ENCODE results near the gene CXCL3. TPM values are rescaled to one million over a fixed set of nuclear protein-coding genes. Genes with fewer than 3 reads are reported as not detected.

Gene CXCL3
- total and polyA plus RNA-seq, 2 donors (not counting 1 experiment from before 2014, with no cell fraction given), result 0.51 to 2.5 TPM

DNA sequence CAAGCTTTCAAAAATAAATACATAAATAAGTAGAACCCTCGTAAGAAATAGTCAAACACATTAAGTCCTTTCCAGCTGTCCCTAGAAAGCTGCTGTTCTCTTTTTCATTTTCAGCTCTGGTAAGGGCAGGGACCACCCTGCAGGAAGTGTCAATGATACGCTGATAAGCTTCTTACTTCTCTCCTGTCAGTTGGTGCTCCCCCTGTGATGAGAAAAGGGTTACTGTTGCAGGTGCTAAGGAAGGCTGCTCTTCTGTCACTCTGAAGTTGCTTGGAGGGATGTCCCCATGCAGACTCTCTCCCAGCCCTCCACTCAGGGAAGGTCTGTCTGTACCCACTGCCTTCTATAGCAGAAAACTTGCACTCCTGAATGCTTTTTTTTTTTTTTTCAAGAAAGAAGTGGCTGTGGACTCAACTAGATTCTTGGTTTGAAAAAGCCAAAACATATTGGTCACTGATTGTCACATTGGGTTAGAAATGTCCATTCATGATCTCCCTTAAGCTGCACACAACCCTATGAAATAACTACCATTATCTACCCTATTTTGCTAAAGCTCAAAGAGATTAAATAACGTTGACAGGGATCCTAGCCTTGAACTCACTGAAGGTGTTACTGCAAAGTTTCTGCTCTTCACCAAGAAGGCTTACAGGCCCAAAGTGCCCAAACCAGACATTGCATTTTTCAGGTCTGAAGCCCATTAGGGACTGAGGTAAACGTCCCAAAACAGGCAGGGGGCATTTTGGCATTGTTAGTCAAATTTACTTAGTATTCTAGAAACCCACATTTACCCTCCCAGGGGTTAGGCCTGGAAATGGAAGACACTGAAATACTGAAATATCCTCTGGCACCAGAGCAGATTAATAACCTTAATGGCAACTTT is 1.2 kb downstream of the CXCL3 start:
- Histone ChIP-seq H3K9me3 (ENCODE audit: control insufficient read depth, insufficient read depth, low read depth, low read length) (no peaks in the 10 kb centered on the region), H3K4me3 (replicated peaks in 1 of 4; ENCODE audit: control extremely low read depth in 1 of 4, insufficient read depth in 1 of 4, low read depth in 3 of 4, low read length in 4 of 4) (peak overlapping the region; percentile 71 to 93 (median 82)), H3K27ac (ENCODE audit: insufficient read depth, low read length) (no peak overlapping the region), H3K4me1 (ENCODE audit: control insufficient read depth, extremely low read depth, insufficient read depth, low read length) (no peaks in the 10 kb centered on the region), H3K9ac (ENCODE audit: insufficient read depth, low read length) (no peak overlapping the region), H2AFZ (ENCODE audit: low read length) (peak overlapping the region; percentile 14), H4K20me1 (ENCODE audit: control insufficient read depth, extremely low read depth, insufficient read depth, low read length) (no peaks in the 10 kb centered on the region), H3K36me3 (ENCODE audit: control insufficient read depth, insufficient read depth, low read length) (no peaks in the 10 kb centered on the region), H3K79me2 (ENCODE audit: control insufficient read depth, insufficient read depth, low read length) (no peaks in the 10 kb centered on the region), H3K27me3 (ENCODE audit: control insufficient read depth, insufficient read depth, low read length) (no peaks in the 10 kb centered on the region), H3K4me2 (ENCODE audit: extremely low read depth, insufficient read depth, low read length) (peak overlapping the region; percentile 79)
- no peak for DNase-seq (ENCODE audit: low read depth in 2 of 2)
- no peak for TF ChIP-seq EZH2 (IDR thresholded peaks at IDR 0.05; ENCODE audit: low read length, missing control alignments)
- no peak for TF ChIP-seq CTCF (conservative IDR thresholded peaks at IDR 0.05 in 1 of 2, IDR thresholded peaks at IDR 0.05 in 1 of 2; ENCODE audit: low read depth in 1 of 2, low read length in 2 of 2)

DNA sequence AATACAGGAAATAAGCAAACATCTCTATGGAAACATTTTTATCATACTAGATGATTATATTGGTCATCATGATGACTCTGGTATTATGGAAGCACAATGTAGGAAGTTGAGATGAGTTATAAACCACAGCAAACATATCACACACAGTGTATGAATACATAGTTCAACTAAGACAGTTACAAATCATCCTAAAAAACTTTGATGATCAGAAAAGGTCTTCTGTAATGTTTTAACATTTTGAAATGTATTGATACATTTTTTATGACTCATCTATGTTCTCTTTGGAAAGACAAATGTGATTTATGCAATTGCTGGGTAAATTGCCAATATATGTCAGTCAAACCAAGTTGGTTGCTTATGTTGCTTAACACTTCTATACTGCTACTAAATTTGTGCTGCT is 4.8 kb downstream of the CXCL3 start:
- DNase-seq (ENCODE audit: low read depth in 2 of 2), result peak; percentile 15 to 18
- Histone ChIP-seq H3K79me2 (ENCODE audit: control insufficient read depth, insufficient read depth, low read length) (no peaks in the 10 kb centered on the region), H3K4me2 (ENCODE audit: extremely low read depth, insufficient read depth, low read length) (no peak overlapping the region), H2AFZ (ENCODE audit: low read length) (no peak overlapping the region), H3K4me3 (replicated peaks in 1 of 4; ENCODE audit: control extremely low read depth in 1 of 4, insufficient read depth in 1 of 4, low read depth in 3 of 4, low read length in 4 of 4) (no peak overlapping the region), H3K9ac (ENCODE audit: insufficient read depth, low read length) (no peak overlapping the region), H3K27ac (ENCODE audit: insufficient read depth, low read length) (no peak overlapping the region), H3K27me3 (ENCODE audit: control insufficient read depth, insufficient read depth, low read length) (no peaks in the 10 kb centered on the region), H4K20me1 (ENCODE audit: control insufficient read depth, extremely low read depth, insufficient read depth, low read length) (no peaks in the 10 kb centered on the region), H3K36me3 (ENCODE audit: control insufficient read depth, insufficient read depth, low read length) (no peaks in the 10 kb centered on the region), H3K9me3 (ENCODE audit: control insufficient read depth, insufficient read depth, low read depth, low read length) (no peaks in the 10 kb centered on the region), H3K4me1 (ENCODE audit: control insufficient read depth, extremely low read depth, insufficient read depth, low read length) (no peaks in the 10 kb centered on the region)
- TF ChIP-seq CTCF (conservative IDR thresholded peaks at IDR 0.05 in 1 of 2, IDR thresholded peaks at IDR 0.05 in 1 of 2; ENCODE audit: low read depth in 1 of 2, low read length in 2 of 2) (no peak), EZH2 (IDR thresholded peaks at IDR 0.05; ENCODE audit: low read length, missing control alignments) (no peak)

DNA sequence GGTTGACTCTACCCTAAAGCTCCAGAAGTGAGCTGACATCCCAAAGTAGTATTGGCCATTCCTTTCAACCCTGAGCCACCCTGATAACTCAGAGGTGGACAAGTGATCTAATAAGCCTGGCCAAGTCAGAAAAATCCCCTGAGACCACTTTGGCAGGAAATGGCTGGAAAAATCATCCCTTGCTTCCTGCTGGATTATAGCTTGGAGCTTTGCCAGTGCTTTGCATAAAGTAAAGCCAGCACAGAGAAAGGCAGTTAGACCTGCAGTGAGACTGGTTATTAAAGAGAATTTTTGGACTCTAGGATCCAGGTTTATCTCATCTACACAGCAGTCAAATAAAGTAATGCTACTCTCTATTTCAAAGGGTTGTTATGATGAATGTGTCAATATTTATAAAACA is 6.4 kb downstream of the CXCL3 start:
- no peaks in the 10 kb centered on the region for H3K36me3 ChIP-seq (ENCODE audit: control insufficient read depth, insufficient read depth, low read length)
- H3K9me3 ChIP-seq (ENCODE audit: control insufficient read depth, insufficient read depth, low read depth, low read length), result no peaks in the 10 kb centered on the region
- no peaks in the 10 kb centered on the region for H4K20me1 ChIP-seq (ENCODE audit: control insufficient read depth, extremely low read depth, insufficient read depth, low read length)
- H2AFZ ChIP-seq (ENCODE audit: low read length), result no peak overlapping the region
- H3K79me2 ChIP-seq (ENCODE audit: control insufficient read depth, insufficient read depth, low read length), result no peaks in the 10 kb centered on the region
- no peaks in the 10 kb centered on the region for H3K27me3 ChIP-seq (ENCODE audit: control insufficient read depth, insufficient read depth, low read length)
- H3K4me2 ChIP-seq (ENCODE audit: extremely low read depth, insufficient read depth, low read length), result no peak overlapping the region
- DNase-seq (ENCODE audit: low read depth in 2 of 2), result no peak
- H3K4me3 ChIP-seq (replicated peaks in 1 of 4; ENCODE audit: control extremely low read depth in 1 of 4, insufficient read depth in 1 of 4, low read depth in 3 of 4, low read length in 4 of 4), result no peak overlapping the region
- no peak overlapping the region for H3K27ac ChIP-seq (ENCODE audit: insufficient read depth, low read length)
- no peak for TF ChIP-seq CTCF (conservative IDR thresholded peaks at IDR 0.05 in 1 of 2, IDR thresholded peaks at IDR 0.05 in 1 of 2; ENCODE audit: low read depth in 1 of 2, low read length in 2 of 2)
- TF ChIP-seq EZH2 (IDR thresholded peaks at IDR 0.05; ENCODE audit: low read length, missing control alignments), result no peak
- no peak overlapping the region for H3K9ac ChIP-seq (ENCODE audit: insufficient read depth, low read length)
- H3K4me1 ChIP-seq (ENCODE audit: control insufficient read depth, extremely low read depth, insufficient read depth, low read length), result no peaks in the 10 kb centered on the region
